Measurements from ENCODE around the gene SAFB.

Gene SAFB

GRCh38 chr19:5707576-5708575 is 85.0 kb downstream of the SAFB start:
- no peak for TF ChIP-seq ZFX (IDR thresholded peaks at IDR 0.05)
- no peak for TF ChIP-seq CTCF (conservative IDR thresholded peaks at IDR 0.05)

GRCh38 chr19:5711025-5711424 is 88.1 kb downstream of the SAFB start:
- TF ChIP-seq ZFX (IDR thresholded peaks at IDR 0.05) = no peak
- no peak for TF ChIP-seq CTCF (conservative IDR thresholded peaks at IDR 0.05)
- no peak overlapping the region for H3K27ac ChIP-seq

More at GRCh38 chr19:5707576-5708575, 85.0 kb downstream of the SAFB start:
- no peak overlapping the region for H3K27ac ChIP-seq

- no peak overlapping the region for H3K27ac ChIP-seq
- TF ChIP-seq ZFX (IDR thresholded peaks at IDR 0.05) (no peak), CTCF (conservative IDR thresholded peaks at IDR 0.05) (no peak)
Measured at GRCh38 chr19:5711713-5712161, 88.9 kb downstream of the SAFB start.

- TF ChIP-seq ZFX (IDR thresholded peaks at IDR 0.05) (no peak), CTCF (conservative IDR thresholded peaks at IDR 0.05) (no peak)
- H3K27ac ChIP-seq = no peak overlapping the region
Measured at GRCh38 chr19:5713228-5713627, 90.3 kb downstream of the SAFB start.

- no peak for TF ChIP-seq CTCF (conservative IDR thresholded peaks at IDR 0.05)
- no peak for TF ChIP-seq ZFX (IDR thresholded peaks at IDR 0.05)
- no peak overlapping the region for H3K27ac ChIP-seq
Measured at GRCh38 chr19:5714816-5715215, 91.9 kb downstream of the SAFB start.

- TF ChIP-seq CTCF (conservative IDR thresholded peaks at IDR 0.05) (no peak), ZFX (IDR thresholded peaks at IDR 0.05) (no peak)
- peak overlapping the region; percentile 84; the same call in 1 of the 2 replicates for H3K27ac ChIP-seq
Measured at GRCh38 chr19:5717215-5717935, 94.5 kb downstream of the SAFB start.
